NCI-H1092 (cell line): ENCODE data around the gene TEX44.
"Not testable (repeated sequence)": the region's sequence is repeated elsewhere in the genome, so short reads cannot be mapped to it uniquely, and the experiment has no call there.

Experiments
- DNase-seq: peaks from one replicate; lab custom pipeline; 2025; lab: John Stamatoyannopoulos, UW

TEX44 gene

GRCh38 chr2:231571661-231572191, 20.9 kb upstream of the TEX44 start:
- DNase-seq = no peak

- DNase-seq = no peak
These were observed 19.6 kb upstream of the TEX44 start for GRCh38 chr2:231573096-231573495.

GRCh38 chr2:231573698-231574421, 18.8 kb upstream of the TEX44 start:
- no peak for DNase-seq

GRCh38 chr2:231575612-231576256, 16.9 kb upstream of the TEX44 start:
- no peak for DNase-seq

- DNase-seq = no peak
These were observed 16.2 kb upstream of the TEX44 start for GRCh38 chr2:231576465-231576864.

GRCh38 chr2:231578655-231579054, 14.0 kb upstream of the TEX44 start:
- DNase-seq = not testable (repeated sequence)

- no peak for DNase-seq
These were observed 13.1 kb upstream of the TEX44 start for GRCh38 chr2:231579560-231579959.

GRCh38 chr2:231581328-231581727, 11.3 kb upstream of the TEX44 start:
- no peak for DNase-seq

- DNase-seq = no peak
These were observed 8.7 kb upstream of the TEX44 start for GRCh38 chr2:231583982-231584381.

GRCh38 chr2:231587744-231588143, 4.9 kb upstream of the TEX44 start:
- not testable (repeated sequence) for DNase-seq

- DNase-seq = no peak
These were observed 3.0 kb upstream of the TEX44 start for GRCh38 chr2:231589656-231590055.

GRCh38 chr2:231590614-231591013, 2.0 kb upstream of the TEX44 start:
- DNase-seq = no peak

GRCh38 chr2:231593666-231594065, 1.0 kb downstream of the TEX44 start:
- no peak for DNase-seq

GRCh38 chr2:231597014-231597611, 4.4 kb downstream of the TEX44 start:
- no peak for DNase-seq

- no peak for DNase-seq
These were observed 5.0 kb downstream of the TEX44 start for GRCh38 chr2:231597627-231598026.

- no peak for DNase-seq
These were observed 8.1 kb downstream of the TEX44 start for GRCh38 chr2:231600619-231601355.

- DNase-seq = peak; percentile 61
These were observed 8.9 kb downstream of the TEX44 start for GRCh38 chr2:231601356-231602229.

GRCh38 chr2:231602859-231603467, 10.3 kb downstream of the TEX44 start:
- DNase-seq = no peak

- peak; percentile 47 for DNase-seq
These were observed 11.5 kb downstream of the TEX44 start for GRCh38 chr2:231604101-231604684.
